Hepatocyte (in vitro differentiated cells): ENCODE measurements around the gene SIGLEC1. TPM values are rescaled to one million over a fixed set of nuclear protein-coding genes. Genes with fewer than 3 reads are reported as not detected.

Experiments used
- DNase-seq: peaks from one replicate; pipeline ENCODE4 v3.0.0-alpha.2; 2016; ENCODE audit warnings: low spot score
- H2AFZ ChIP-seq: fragments of 200-600 bp; sonication (generic); 2 replicates; pipeline ENCODE4 v1.6.0; 2016; ENCODE audit warnings: antibody characterized with exemption, mild to moderate bottlenecking
- H3K27ac ChIP-seq: fragments of 200-600 bp; sonication (generic); 2 replicates; pipeline ENCODE4 v1.5.1; 2016; ENCODE audit warnings: mild to moderate bottlenecking
- H3K27me3 ChIP-seq: fragments of 200-600 bp; sonication (generic); 2 replicates; pipeline ENCODE4 v1.6.1; 2016
- H3K36me3 ChIP-seq: fragments of 200-600 bp; sonication (generic); replicated peaks from 2 replicates; pipeline ENCODE4 v1.5.1; 2016; ENCODE audit warnings: low read depth; ENCODE audit not compliant: insufficient read depth
- H3K4me1 ChIP-seq: fragments of 200-600 bp; sonication (generic); 2 replicates; pipeline ENCODE4 v1.5.1; 2016; ENCODE audit warnings: mild to moderate bottlenecking, moderate library complexity; ENCODE audit not compliant: insufficient read depth
- H3K4me2 ChIP-seq: fragments of 200-600 bp; sonication (generic); 2 replicates; pipeline ENCODE4 v1.6.0; 2016
- H3K4me3 ChIP-seq: fragments of 200-600 bp; sonication (generic); 2 replicates; pipeline ENCODE4 v1.5.1; 2016; ENCODE audit warnings: mild to moderate bottlenecking
- H3K79me2 ChIP-seq: fragments of 200-600 bp; sonication (generic); 2 replicates; pipeline ENCODE4 v1.6.0; 2017; ENCODE audit warnings: mild to moderate bottlenecking
- H3K9me2 ChIP-seq: fragments of 200-600 bp; sonication (generic); replicated peaks from 2 replicates; pipeline ENCODE4 v1.6.0; 2017; ENCODE audit warnings: mild to moderate bottlenecking; ENCODE audit not compliant: insufficient read depth
- H3K9me3 ChIP-seq: fragments of 200-600 bp; sonication (generic); 2 replicates; pipeline ENCODE4 v1.5.1; 2016; ENCODE audit warnings: low read depth, mild to moderate bottlenecking
- H4K20me1 ChIP-seq: fragments of 200-600 bp; sonication (generic); 2 replicates; pipeline ENCODE4 v1.6.0; 2016; ENCODE audit warnings: mild to moderate bottlenecking; ENCODE audit not compliant: insufficient read depth, poor library complexity, severe bottlenecking
- EZH2 ChIP-seq: fragments of 200-600 bp; sonication (generic); IDR thresholded peaks from 2 replicates; pipeline ENCODE4 v1.6.1; 2016; ENCODE audit warnings: antibody characterized with exemption, mild to moderate bottlenecking, borderline replicate concordance
- EZH2phosphoT487 ChIP-seq: fragments of 200-600 bp; sonication (generic); IDR thresholded peaks from one replicate; pipeline ENCODE4 v1.6.1; 2018; ENCODE audit warnings: antibody characterized with exemption, mild to moderate bottlenecking, low read depth, moderate library complexity; ENCODE audit not compliant: unreplicated experiment, severe bottlenecking
- whole genome bisulfite sequencing: methylation state at CpG from one replicate; pipeline ENCODE4 v1.1.6; 2016; ENCODE audit warnings: low lambda C conversion rate; ENCODE audit errors: missing lambda C conversion rate; 5-methylcytosine and 5-hydroxymethylcytosine counted together
- polyA plus RNA-seq: library from polyadenylated mRNA; unstranded; fragments of >200 nt; fragmentation: Nextera tagmentation; extraction: Ambion mirVana; gene quantifications from 2 replicates; pipeline ENCODE4 v1.2.1, GENCODE V29; 2016
- total RNA-seq: library from RNA; depleted of rRNA; stranded (reverse); fragments of >200 nt; gene quantifications from 2 replicates; pipeline ENCODE4 v1.2.3, GENCODE V29; 2014
- TF ChIP-seq, protein P1 (sequence below): fragments of 200-600 bp; sonication (generic); IDR thresholded peaks from 2 replicates; pipeline ENCODE4 v1.5.1; 2016; ENCODE audit warnings: antibody characterized with exemption, mild to moderate bottlenecking; ENCODE audit not compliant: poor library complexity

SIGLEC1 gene
- total and polyA plus RNA-seq, 2 experiments from 2014 or later, result 0.11 to 0.23 TPM

GRCh38 chr20:3673221-3674070 is 39.0 kb downstream of the SIGLEC1 start:
- H3K79me2 ChIP-seq, result no peaks in the 10 kb centered on the region
- H3K9me2 ChIP-seq, result no peaks in the 10 kb centered on the region
- H3K4me1 ChIP-seq, result peaks cover 16% of the 10 kb centered on the region
- no peak overlapping the region for H3K4me3 ChIP-seq
- DNase-seq, result no peak
- no peaks in the 10 kb centered on the region for H3K36me3 ChIP-seq
- TF ChIP-seq EZH2phosphoT487, result no peak
- TF ChIP-seq, protein P1, sequence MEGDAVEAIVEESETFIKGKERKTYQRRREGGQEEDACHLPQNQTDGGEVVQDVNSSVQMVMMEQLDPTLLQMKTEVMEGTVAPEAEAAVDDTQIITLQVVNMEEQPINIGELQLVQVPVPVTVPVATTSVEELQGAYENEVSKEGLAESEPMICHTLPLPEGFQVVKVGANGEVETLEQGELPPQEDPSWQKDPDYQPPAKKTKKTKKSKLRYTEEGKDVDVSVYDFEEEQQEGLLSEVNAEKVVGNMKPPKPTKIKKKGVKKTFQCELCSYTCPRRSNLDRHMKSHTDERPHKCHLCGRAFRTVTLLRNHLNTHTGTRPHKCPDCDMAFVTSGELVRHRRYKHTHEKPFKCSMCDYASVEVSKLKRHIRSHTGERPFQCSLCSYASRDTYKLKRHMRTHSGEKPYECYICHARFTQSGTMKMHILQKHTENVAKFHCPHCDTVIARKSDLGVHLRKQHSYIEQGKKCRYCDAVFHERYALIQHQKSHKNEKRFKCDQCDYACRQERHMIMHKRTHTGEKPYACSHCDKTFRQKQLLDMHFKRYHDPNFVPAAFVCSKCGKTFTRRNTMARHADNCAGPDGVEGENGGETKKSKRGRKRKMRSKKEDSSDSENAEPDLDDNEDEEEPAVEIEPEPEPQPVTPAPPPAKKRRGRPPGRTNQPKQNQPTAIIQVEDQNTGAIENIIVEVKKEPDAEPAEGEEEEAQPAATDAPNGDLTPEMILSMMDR, result no peak
- TF ChIP-seq EZH2, result no peak
- no peak overlapping the region for H2AFZ ChIP-seq
- H3K9me3 ChIP-seq, result no peaks in the 10 kb centered on the region
- H3K4me2 ChIP-seq, result no peak overlapping the region
- H4K20me1 ChIP-seq, result no peaks in the 10 kb centered on the region
- H3K27ac ChIP-seq, result no peak overlapping the region
- H3K27me3 ChIP-seq, result peaks cover 19% of the 10 kb centered on the region
- WGBS, result 83% methylated on average over 57 of the region's 90 CpGs

- Histone ChIP-seq H3K27ac (no peak overlapping the region), H3K9me2 (no peaks in the 10 kb centered on the region), H3K9me3 (no peaks in the 10 kb centered on the region), H3K4me1 (peaks cover 8% of the 10 kb centered on the region), H3K36me3 (no peaks in the 10 kb centered on the region), H4K20me1 (no peaks in the 10 kb centered on the region), H3K4me2 (peak overlapping the region; percentile 69), H3K79me2 (no peaks in the 10 kb centered on the region), H3K4me3 (no peak overlapping the region), H3K27me3 (peaks cover 19% of the 10 kb centered on the region), H2AFZ (no peak overlapping the region)
- TF ChIP-seq, protein P1, result no peak
- peak; percentile 44 for TF ChIP-seq EZH2
- WGBS, result 32% methylated on average over 40 of the region's 58 CpGs
- no peak for DNase-seq
These were observed 39.7 kb downstream of the SIGLEC1 start for GRCh38 chr20:3672547-3673171.

DNA sequence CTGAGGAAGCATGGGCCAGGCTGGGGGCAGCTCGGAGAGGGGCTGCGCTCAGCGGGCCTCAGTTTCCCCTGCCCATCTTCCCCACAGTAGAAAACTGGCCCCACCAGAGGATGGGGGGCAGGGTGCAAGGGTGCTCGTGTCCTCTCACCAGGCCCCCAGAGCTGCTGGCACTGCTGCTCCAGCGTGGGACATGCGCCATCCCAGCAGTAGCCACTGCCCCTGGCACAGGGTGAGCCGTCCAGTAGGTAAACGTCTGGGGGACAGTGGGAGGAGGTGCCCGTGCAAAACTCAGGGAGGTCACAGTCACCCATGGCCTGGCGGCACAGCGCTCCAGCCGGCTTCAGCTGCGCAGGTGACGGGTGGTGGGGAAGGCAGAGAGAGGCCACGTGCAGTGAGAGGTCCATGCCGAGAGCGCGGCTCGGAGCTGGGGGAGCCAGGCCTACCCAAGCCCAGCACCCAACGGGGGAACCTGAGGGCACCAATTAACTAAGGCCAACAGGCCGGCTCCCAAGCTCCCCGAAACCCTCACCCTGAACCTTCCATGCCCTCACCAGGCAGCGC is 40.3 kb downstream of the SIGLEC1 start:
- H3K4me2 ChIP-seq, result no peak overlapping the region
- WGBS, result 69% methylated on average over 23 of the region's 23 CpGs
- no peaks in the 10 kb centered on the region for H3K9me2 ChIP-seq
- TF ChIP-seq EZH2phosphoT487 (no peak), EZH2 (no peak)
- TF ChIP-seq, protein P1, result no peak
- no peak overlapping the region for H2AFZ ChIP-seq
- no peak for DNase-seq
- H3K9me3 ChIP-seq, result no peaks in the 10 kb centered on the region
- H3K27ac ChIP-seq, result no peak overlapping the region
- H3K79me2 ChIP-seq, result no peaks in the 10 kb centered on the region
- H3K27me3 ChIP-seq, result peaks cover 19% of the 10 kb centered on the region
- no peaks in the 10 kb centered on the region for H4K20me1 ChIP-seq
- no peaks in the 10 kb centered on the region for H3K36me3 ChIP-seq
- H3K4me3 ChIP-seq, result no peak overlapping the region
- H3K4me1 ChIP-seq, result peaks cover 4% of the 10 kb centered on the region
